CD4-positive, alpha-beta T cell treated with Interleukin-17A for 1 hour (primary cell): ENCODE measurements around the gene ZBTB16.

Source experiments
- DNase-seq: peaks from one replicate; pipeline ENCODE4 v3.0.0-alpha.2; 2020

ZBTB16 gene

DNA sequence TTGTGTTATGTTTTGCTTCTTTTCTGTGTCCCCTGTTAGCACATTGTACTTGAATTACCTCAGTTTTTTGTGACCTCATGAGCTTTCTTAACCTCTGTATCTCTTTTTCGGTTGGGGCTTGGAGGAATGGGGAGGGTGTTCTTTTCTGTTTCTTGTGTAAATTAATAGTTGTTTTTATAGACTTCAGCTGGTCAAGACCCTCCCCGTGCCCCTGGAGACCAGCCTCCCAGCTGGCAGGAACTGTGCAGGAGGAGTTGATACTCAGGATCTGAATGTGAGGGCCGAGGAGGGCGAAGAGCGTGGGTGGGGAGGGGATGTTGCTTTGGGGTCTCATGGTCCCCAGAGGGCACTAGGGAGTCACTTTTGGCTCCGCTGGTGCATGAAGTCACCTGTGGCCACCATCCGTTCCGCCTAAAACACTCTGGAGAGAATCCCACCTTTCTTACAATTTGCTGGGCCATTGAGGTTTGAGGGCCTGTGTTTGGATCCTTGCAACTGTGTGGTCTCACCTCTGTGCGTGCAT is 192.4 kb downstream of the ZBTB16 start:
- no peak for DNase-seq

DNA sequence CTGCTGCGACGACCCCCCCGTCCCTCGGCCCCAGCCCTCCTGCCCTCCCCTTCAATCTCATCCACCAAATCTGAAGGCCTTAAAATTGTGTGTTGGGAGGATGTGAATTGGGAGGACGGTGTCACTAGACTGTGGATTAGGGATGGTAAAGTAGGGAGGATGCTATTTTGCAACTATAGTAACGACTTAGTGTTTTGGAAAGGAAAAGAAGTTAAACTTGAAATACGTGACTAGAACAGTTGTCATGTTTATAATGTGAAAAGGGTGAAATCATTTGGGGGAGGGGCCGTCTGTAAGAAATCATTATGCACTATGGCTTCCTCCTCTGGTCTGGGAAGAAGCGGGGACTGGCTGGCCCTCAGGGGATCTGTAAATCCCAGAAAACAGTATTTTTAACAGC is 193.3 kb downstream of the ZBTB16 start:
- no peak for DNase-seq

DNA sequence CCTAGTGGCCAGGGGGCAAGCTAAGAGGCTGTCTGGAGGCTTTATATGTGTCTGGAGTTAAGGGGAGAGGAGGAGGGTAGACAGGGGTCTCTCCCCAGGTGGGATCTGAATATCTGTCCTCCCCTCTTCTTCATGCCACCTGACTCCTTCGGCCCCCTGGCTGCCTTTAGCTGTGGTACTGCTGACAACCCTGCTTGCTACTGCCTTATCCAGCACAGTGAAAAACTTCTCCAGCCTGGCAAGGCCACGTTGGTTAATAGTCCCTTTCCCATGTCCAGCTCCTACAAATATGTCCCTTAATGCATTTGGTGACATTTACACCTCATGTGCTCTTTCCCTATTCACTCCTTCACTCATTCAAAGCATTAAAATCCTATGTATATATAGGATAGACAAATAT is 194.3 kb downstream of the ZBTB16 start:
- no peak for DNase-seq

DNA sequence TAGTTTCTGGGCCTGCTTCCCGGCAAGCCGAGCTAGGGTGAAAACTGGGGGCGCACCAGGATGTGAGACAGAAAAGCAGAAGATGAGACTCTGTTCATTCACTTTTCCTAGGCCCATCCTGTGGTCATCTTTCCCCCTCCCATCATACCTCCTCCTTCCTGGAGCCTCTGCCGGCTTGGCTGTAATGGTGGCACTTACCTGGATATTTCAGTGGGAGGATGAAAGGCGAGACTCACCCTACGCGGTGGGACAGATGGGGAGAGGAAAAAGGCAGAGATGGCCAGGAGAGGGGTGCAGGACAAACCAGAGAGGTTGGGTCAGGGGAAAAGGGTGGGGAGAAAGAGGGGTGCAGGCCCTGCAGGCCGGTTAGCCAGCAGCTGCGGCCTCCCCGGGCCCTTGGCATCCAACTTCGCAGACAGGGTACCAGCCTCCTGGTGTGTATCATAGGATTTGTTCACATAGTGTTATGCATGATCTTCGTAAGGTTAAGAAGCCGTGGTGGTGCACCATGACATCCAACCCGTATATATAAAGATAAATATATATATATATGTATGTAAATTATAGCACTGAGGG is 195.1 kb downstream of the ZBTB16 start:
- no peak for DNase-seq

DNA sequence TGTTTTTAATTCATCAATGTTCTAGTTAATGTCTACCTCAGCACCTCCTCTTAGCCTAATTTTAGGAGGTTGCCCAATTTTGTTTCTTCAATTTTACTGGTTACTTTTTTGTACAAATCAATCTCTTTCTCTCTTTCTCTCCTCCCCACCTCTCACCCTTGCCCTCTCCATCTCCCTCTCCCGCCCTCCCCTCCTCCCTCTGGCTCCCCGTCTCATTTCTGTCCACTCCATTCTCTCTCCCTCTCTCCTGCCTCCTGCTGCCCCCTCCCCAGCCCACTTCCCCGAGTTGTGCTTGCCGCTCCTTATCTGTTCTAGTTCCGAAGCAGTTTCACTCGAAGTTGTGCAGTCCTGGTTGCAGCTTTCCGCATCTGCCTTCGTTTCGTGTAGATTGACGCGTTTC is 195.8 kb downstream of the ZBTB16 start:
- DNase-seq = no peak

DNA sequence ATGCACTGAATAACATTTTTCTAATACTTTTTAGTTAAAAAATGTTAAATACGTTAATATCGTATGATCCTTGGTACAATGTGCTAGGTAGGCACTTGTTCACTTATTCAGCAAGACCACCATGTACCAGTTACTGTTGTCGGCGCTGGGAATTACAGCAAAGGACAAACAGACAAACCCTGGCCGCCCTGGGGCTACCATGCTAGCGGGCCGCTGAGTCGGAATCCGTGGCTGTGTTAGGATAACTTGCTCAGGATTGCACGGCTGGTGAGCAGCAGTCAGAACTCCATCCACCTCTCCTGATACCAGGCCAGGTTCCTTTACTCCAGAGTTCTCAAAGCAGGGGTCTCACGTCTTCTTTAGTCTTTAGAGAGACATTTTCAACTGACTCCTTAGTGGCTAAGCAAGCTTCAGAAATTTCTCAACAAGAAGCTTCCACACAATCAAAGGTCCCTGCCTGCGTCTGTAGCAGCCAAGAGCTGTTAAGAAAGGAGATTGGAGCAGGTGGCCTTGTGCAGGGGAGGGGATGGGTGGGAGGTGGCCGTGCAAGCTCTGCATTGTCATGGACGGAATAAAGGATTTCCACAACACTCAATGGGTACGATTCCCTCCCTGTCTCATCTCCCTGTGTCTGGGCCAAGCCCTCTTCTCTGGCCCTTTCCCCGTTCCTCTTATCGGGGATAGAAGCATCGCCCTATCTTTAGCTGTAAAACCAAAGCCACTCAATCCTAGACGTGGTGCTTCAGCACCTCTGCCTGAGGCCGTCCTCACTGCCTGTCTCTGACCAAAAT is 196.9 kb downstream of the ZBTB16 start:
- no peak for DNase-seq

DNA sequence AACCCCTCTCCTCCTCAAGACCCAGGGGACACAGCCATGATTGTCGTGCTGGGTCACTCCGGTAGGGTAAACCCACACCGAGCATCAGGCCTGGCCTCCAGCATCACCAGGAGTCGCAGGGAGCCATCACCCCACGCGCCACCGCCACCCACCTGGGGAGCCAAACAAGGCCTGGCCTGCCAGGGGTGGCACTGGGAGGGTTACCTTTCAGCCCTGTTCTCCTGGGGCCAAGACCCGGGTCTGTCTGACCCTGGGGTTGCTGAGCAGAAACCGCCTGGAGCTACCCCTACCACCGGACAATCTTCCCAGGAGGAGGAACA is 197.4 kb downstream of the ZBTB16 start:
- no peak for DNase-seq

DNA sequence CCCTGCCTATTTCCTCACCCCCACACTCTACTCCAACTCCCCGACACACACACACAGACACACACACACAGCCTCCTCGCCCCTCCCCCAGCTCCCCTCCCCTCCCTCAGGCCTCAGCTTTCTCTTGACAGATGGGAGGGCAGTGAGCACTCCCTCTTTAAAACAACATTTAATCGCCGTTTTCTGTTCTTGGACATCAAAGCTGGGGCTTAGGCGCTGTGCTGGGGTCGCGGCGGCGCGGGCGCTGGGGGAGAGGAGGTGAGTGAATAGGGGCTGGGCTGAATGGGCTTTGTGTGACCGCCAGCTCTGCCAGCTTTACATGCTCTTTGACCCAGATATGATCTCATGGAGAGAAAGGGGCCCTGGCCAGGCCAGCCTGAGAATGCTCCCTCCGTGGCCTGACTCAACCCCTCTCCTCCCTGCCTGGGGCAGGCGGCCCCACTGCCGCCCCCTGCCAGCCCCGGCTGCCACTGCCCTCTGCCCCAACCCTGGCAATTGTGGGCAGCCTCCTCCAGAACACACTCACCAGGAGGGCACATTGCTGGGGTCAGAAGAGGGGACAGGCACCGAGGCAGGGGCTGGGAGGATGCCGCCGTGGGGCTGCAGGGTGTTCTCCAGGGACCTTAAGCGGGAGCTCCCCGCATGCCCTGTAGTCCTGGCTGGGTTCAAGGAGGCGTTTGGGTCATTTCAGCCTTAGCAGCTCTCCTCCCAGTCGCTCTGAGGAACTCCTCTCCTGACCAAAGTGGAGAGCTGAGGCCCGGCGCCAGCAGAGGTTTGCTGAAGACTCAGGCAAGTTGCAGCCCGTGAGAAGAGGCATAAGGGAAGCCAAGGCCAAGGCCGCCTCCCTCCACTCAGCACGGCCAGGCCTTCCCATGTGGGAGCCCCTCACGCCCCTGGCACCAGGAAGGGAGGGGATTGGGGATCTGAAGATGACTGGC is 198.4 kb downstream of the ZBTB16 start:
- no peak for DNase-seq

DNA sequence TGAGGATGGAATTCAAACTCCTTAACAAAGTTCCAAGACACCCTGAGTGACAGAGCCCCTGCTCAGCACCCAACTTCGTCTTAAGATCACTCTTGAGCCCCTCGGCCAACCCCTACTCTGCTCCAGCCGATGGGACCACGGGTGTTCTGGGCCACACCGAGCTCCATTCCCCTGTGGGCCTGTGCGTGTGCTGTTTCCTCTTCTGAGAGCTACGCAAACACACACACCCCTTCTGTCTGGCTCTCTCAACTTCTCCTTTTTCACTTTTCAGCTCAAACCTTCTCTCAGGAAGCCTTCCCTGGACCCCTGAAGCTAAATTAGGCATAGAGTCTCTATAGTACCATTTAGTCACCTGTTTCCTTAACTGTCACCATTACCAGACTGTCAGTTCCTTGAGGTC is 199.2 kb downstream of the ZBTB16 start:
- DNase-seq = no peak

DNA sequence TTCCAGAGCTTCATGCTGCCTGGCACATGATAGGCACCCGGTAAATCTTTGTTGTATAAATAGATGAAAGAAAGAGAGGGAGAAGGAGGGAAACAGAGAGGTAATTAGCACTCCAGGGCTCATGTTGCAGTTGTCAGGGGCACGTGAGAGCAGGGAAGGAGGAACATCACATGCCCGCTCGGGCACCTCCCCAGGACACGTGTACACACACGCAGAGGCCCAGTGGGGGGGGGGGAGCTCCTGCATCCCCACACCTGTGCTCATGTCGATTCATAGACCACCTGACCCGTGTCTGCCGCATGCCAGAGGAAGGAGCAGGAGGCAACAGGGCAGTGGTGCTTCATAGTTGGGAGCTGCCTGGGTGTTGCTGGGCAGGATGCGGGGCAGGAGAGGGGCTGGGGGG is 199.6 kb downstream of the ZBTB16 start:
- DNase-seq = no peak

DNA sequence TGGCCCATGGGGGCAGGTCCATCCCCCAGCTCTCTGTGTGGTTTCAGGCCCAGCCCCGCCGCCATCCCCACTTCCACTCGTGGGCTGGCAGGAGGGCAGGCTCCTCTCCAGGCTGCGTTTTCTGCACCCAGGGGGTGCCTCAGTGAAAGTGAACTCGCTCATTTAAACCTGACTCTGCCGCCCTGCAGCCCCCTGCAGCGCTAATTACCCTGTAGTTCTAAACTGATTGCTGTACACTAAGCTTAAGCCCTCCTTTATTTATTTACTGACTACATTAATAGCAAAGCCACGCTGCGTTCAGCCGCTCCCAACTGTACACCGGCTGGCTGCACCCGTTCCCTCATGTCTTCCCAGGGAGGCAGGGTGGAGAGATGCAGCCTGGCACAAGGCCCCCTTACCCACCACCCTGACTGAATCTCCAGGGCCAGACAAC is 200.1 kb downstream of the ZBTB16 start:
- DNase-seq = no peak

DNA sequence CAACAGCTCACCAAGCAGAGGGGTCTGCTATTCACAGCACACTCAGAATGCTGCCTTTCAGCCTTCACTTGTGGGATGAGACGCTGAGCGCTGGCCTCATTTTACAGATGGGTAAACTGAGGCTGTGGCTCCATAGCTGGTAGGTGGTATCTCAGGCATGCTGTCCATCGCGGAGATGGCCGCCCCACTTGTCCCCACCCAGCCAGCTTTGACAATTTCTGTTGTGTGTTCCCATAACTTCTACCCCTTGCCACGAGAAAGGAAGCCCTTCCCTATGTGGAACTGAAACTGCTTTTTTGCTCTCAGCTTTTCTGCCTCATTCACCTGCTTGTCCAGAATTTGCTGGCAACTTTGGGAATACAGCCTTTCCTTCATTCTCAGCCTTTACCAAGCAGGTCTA is 200.6 kb downstream of the ZBTB16 start:
- DNase-seq = no peak

DNA sequence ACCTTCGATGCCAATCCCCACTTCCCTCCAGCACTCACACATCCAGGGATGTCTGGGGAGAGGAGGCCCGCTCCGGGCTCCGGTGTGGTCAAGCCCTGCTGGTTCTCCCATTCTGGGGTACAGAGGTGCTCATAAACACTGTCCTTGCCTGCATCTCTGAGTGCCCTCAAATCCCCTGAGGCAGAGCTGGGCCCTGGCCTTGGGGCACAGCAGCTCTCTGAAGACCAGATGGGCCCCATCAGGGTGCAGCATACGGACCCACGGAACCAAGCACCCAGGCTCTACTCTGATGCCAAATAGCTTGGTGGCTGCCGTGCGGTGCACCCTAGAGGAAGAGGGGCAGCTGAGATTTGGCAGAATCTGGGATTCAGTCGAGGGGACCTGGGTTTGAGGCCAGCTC is 201.0 kb downstream of the ZBTB16 start:
- DNase-seq = no peak

DNA sequence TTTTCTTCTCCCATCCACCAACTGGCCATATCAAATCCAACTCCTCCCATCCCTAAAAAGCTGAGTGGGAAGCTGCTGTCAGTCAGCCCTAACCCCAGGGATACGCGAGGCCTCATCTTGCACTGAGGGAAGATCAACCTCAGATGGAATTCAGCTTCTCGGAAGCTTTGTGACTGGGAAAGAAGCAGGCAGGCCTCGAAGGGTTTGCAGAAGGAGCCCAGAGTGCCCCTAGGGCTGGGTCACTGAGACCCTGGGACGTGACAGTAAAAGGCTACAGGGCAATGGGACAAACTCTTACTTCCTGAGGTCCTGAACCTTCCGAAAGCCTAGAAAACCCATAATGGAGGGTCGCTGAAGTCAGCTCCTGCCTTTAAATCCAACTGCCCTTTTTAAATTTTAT is 202.3 kb downstream of the ZBTB16 start:
- DNase-seq = no peak

DNA sequence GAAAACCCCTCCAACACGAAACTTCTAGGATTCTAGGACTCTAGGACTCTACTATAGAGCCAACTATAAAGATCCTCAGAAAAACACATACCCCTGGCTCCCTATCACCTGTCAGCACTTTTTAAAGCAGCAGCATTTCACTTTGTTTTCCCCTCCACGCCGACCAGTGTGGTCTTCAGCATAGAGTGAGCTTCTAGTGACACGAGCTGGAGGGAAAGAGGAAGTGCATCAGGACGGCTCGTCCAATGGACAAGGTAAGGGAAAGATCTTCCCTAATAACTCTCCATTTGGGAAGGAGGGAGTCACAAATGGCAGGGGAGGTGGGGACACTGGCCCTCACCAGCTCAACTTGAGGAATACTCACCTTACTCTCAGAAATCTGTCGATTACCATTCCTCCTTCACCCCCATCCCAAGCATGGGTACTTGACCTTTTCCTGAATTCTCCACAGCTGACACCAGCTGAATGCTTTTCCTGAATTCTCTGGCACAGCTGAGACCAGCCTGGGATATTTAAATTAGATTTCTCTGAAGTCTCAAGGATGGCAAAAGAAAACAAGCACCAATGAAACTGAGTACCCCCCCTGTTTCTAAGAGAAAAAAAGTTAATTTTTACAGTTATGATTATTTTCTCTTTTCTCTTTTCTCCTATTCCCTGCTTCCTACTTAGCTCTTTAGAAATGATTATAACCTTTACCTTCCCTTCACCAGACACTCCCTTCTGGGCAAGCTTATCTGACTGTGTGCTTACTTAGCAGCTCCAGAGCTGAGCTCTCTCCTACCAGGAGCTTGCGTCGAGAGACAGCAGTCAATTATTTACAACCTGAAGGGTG is 203.4 kb downstream of the ZBTB16 start:
- peak; percentile 44 for DNase-seq

DNA sequence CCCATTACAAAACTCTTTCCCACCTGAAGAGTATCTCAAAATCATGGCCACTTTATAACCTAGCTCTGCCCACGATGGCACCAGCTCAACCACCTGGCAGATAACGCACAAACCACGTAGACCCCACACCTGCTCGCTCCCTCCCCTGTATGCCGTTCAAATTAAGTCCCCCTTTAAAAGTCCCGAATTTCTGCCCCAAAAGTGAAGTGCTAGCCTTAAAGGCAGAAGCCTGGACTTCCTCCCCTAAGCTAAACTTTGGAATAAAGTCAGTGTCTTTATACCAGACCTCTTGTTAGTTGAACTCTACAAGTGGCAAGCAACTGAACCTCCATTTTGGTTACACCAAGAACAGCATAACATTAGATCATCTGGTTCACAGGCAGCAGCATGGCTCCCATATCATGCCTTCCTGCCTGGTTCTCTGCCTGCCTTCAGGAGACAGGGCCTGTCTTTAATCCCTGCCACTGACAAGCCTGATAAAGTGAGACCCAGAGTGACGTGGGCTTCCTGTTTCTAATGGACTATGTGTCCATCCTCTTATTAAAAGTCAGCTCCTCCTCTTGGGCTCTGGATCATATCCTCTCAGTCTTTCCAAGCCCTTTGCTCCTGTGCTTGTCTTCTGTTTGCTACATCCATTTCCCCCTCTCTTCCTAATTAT is 204.1 kb downstream of the ZBTB16 start:
- no peak for DNase-seq

DNA sequence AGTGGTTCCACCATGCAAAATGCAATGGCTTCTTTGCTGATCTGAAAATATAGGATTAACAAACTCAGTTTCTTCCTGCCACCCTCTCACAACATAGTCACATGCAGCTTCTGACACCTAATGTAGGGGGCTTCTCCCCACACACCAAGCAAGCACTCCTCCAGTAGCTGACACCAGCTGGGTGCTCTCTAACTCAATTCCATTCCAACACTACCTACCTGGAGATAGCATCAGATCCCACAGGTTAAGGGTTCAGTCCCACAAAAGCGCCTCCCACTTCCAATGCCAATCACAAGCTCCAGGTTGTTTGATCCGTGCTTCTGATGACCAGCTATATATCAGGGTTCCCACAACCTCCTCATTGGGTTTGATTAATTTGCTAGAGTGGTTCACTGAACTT is 204.9 kb downstream of the ZBTB16 start:
- no peak for DNase-seq

DNA sequence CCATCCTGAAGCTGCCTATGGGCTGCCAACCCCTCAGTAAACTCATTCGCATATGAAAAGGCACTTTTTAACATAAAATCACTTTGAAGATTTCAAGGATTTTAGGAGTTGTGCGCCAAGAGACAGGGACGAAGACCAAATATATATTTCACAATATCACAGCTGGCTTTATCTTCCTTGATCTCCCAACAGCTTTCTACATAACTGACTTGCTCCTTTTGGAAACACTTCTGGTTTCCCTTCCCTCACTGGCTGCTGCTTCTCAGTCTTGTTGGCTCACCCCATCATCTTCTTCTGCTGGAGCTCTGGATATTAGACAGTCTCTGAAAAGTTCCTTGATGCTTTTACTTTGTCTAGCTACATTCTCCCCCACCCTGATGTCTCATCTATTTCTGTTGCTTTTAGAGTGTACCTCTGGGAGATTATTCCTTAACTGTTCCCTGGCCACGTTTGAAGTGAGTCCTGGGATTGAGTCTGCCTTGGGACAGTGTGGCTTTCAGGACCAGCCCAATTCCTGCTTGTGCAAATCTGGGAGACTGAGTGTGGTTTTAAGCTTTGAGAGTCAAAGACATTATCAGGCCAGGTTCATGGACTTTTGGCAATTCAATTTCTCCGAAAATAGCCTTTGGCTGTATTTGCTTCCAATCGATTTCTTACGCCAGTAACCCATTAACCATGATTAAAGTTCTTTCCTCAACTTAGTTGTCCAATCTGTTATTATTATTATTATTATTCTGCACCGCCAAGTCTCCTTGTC is 205.8 kb downstream of the ZBTB16 start:
- DNase-seq = no peak

DNA sequence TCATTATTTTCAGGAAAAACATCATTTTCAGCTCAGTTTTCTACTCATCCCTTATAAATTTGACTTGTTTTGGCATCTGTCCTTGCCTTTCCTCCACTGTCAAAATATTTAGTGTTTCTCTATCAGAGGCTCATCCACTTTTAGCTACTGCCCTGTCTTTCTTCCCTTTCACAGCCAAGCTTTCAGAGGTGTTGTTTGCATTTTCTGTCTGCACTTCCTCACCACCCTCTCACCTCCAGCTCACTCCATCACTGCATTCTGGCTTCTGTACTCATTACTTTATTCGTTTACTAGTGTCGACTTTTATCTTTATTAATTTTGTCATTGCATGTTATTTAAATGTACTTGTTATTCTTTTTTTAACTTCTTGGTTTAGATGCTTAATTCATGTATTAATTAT is 210.0 kb downstream of the ZBTB16 start:
- DNase-seq = no peak

DNA sequence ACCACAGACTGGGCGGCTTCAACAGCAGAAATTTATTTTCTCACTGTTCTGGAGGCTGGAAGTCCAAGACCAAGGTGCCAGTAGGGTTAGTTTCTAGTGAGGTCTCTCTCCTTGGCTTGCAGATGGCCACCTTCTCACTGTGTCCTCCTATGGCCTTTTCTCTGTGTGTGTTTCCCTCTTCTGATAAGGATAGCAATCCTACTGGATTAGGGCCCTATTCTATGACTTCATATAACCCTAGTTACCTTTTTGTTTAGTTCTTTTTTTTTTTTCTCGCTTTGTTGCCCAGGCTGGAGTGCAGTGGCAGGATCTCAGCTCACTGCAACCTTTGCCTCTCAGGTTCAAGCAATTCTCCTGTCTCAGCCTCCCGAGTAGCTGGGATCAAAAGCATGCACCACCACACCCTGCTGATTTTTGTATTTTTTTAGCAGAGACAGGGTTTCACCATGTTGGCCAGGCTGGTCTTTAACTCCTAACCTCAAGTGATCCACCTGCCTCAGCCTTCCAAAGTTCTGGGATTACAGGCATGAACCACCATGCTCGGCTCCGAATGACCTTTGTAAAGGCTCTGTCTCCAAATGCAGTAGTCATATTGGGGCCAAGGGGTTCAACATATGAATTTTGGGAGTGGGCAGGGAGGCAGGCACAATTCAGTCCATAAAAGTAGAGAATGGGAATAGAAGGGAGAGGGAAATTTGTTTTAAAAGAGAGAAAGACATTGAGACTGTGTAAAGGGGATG is 211.2 kb downstream of the ZBTB16 start:
- DNase-seq = no peak

DNA sequence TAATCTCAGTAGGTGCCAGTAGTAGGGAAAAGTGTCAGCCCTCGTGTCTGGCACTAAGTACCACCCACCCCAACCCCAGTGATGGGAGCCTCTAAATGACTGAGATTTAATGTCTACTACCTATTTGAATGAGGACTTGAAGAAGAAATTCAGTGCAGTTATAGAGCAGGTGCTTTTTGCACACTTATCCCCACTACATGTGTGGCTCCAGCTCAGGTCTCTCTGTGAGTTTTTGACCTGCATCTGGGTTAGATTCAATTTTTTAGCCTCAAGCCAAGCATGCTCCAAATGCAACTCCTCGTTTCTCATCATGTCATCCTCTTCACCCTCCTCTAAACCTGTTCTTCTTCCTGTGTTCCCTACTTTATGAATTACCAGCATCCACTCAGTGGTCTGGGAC is 211.8 kb downstream of the ZBTB16 start:
- DNase-seq = no peak
